Endodermal cell (in vitro differentiated cells): ENCODE data around the gene RFC3. TPM values are rescaled to one million over a fixed set of nuclear protein-coding genes. Genes with fewer than 3 reads are reported as not detected.

ENCODE experiments used
- DNase-seq: peaks from one replicate; pipeline ENCODE4 v3.0.0-alpha.2; 2017
- H3K27ac ChIP-seq: 2 replicates; pipeline ENCODE4 v1.5.1; 2013; ENCODE audit warnings: mild to moderate bottlenecking, low read depth, low read length, moderate library complexity
- H3K27me3 ChIP-seq: 2 replicates; pipeline ENCODE4 v1.6.1; 2013; ENCODE audit warnings: mild to moderate bottlenecking, low read length, moderate library complexity; ENCODE audit not compliant: insufficient read depth, control insufficient read depth, poor library complexity, severe bottlenecking
- H3K36me3 ChIP-seq: 2 replicates; pipeline ENCODE4 v1.7.0; 2013; ENCODE audit warnings: mild to moderate bottlenecking, low read length, moderate library complexity; ENCODE audit not compliant: control insufficient read depth, insufficient read depth
- H3K4me1 ChIP-seq: one replicate; pipeline ENCODE4 v1.7.0; 2013; ENCODE audit warnings: low read length; ENCODE audit not compliant: control insufficient read depth, insufficient read depth
- H3K4me3 ChIP-seq: 2 replicates; pipeline ENCODE4 v1.5.1; 2013; ENCODE audit warnings: mild to moderate bottlenecking, low read length, moderate library complexity
- H3K9ac ChIP-seq: 2 replicates; pipeline ENCODE4 v1.6.1; 2013; ENCODE audit warnings: mild to moderate bottlenecking, low read length, moderate library complexity; ENCODE audit not compliant: poor library complexity, severe bottlenecking; ENCODE audit errors: extremely low read depth
- H3K9me3 ChIP-seq: 2 replicates; pipeline ENCODE4 v1.6.1; 2013; ENCODE audit warnings: mild to moderate bottlenecking, low read length, moderate library complexity; ENCODE audit not compliant: control insufficient read depth
- H3K27ac Mint-ChIP-seq: 2 replicates; pipeline ENCODE4 v1.8.0; 2020; ENCODE audit warnings: mixed read lengths
- H3K27me3 Mint-ChIP-seq: 2 replicates; pipeline ENCODE4 v1.8.0; 2021; ENCODE audit warnings: mild to moderate bottlenecking, mixed read lengths; ENCODE audit not compliant: insufficient read depth
- H3K36me3 Mint-ChIP-seq: 2 replicates; pipeline ENCODE4 v1.8.0; 2020; ENCODE audit warnings: low read depth, mixed read lengths
- H3K4me1 Mint-ChIP-seq: 2 replicates; pipeline ENCODE4 v1.8.0; 2020; ENCODE audit warnings: mixed read lengths
- H3K4me3 Mint-ChIP-seq: 2 replicates; pipeline ENCODE4 v1.8.0; 2020; ENCODE audit warnings: mild to moderate bottlenecking, moderate library complexity, mixed read lengths
- H3K9me3 Mint-ChIP-seq: 2 replicates; pipeline ENCODE4 v1.8.0; 2020; ENCODE audit warnings: mild to moderate bottlenecking, mixed read lengths
- WGBS, 2 experiments: methylation state at CpG; one replicate each; pipeline versions ENCODE4 v1.1.5 to v1.1.7; 2013; ENCODE audit warnings: missing lambda C conversion rate in 2 of 2, mixed read lengths in 1 of 2; ENCODE audit not compliant: insufficient coverage in 1 of 2, insufficient read length in 1 of 2; 5-methylcytosine and 5-hydroxymethylcytosine counted together
- total RNA-seq, 2 donors: library from RNA; stranded (reverse); fragmentation: NEBNext Ultra II Directional in 1 of 2; extraction: Animal tissue kit (Norgen Biotek cat#: 25700) in 1 of 2; gene quantifications; 2 replicates in 1 of 2; 3 replicates in 1 of 2; pipeline ENCODE4 v1.2.1, GENCODE V29; 2021
- TF ChIP-seq, protein P1 (sequence below): fragments of 200-600 bp; sonication (generic); conservative IDR thresholded peaks from 2 replicates; pipeline ENCODE4 v1.5.0; 2021; ENCODE audit warnings: antibody characterized with exemption, mild to moderate bottlenecking

Gene RFC3
- total RNA-seq, 2 donors from 2014 or later = 29.8 to 34.2 TPM

DNA sequence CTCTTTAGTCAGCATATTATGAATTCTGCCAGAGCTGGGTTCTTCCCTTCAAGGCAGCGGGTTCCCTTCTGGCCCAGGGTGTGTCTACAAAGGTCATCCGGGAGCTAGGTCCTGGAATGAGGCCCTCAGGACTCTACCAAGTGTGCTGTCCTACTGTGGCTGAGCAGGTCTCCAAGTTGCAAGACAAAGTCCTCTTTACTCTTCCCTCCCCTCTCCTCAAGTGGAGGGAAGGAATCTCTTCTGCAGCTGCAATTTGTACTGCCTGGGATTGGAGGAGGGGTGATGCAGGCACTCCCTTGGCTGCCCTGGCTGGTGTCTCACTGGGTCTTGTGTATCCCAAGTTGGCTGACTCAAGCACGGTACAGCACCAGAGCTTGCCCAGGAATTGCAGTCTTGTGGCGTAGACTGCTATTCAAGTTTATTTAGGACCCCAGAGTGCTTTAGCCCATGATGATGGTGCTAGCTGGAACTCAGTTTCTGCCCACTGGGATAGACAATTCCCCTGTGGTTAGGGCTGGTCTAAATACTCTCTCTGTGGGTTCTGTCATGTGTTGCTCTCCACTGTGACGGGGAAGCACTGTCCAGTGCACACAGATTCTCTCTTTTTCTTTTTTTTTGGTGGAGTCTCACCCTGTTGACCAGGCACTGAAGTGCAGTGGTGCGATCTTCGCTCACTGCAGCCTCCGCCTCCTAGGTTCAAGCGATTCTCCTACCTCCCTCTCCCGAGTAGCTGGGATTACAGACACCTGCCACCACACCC lies 28.5 kb downstream of the RFC3 start:
- no peaks in the 10 kb centered on the region for H3K4me1 ChIP-seq
- H3K9me3 ChIP-seq = no peaks in the 10 kb centered on the region
- Mint-ChIP-seq H3K36me3 (peaks cover 14% of the 10 kb centered on the region), H3K4me3 (no peak overlapping the region), H3K27me3 (no peaks in the 10 kb centered on the region), H3K27ac (no peak overlapping the region), H3K9me3 (no peaks in the 10 kb centered on the region), H3K4me1 (peaks cover 2% of the 10 kb centered on the region)
- H3K4me3 ChIP-seq = no peak overlapping the region
- DNase-seq = no peak
- H3K9ac ChIP-seq = no peak overlapping the region
- TF ChIP-seq, protein P1, sequence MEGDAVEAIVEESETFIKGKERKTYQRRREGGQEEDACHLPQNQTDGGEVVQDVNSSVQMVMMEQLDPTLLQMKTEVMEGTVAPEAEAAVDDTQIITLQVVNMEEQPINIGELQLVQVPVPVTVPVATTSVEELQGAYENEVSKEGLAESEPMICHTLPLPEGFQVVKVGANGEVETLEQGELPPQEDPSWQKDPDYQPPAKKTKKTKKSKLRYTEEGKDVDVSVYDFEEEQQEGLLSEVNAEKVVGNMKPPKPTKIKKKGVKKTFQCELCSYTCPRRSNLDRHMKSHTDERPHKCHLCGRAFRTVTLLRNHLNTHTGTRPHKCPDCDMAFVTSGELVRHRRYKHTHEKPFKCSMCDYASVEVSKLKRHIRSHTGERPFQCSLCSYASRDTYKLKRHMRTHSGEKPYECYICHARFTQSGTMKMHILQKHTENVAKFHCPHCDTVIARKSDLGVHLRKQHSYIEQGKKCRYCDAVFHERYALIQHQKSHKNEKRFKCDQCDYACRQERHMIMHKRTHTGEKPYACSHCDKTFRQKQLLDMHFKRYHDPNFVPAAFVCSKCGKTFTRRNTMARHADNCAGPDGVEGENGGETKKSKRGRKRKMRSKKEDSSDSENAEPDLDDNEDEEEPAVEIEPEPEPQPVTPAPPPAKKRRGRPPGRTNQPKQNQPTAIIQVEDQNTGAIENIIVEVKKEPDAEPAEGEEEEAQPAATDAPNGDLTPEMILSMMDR = no peak
- peaks cover 36% of the 10 kb centered on the region for H3K36me3 ChIP-seq
- no peak overlapping the region for H3K27ac ChIP-seq
- no peaks in the 10 kb centered on the region for H3K27me3 ChIP-seq
- WGBS, 2 experiments = 97 to 98% methylated on average over 10 of the region's 10 CpGs

DNA sequence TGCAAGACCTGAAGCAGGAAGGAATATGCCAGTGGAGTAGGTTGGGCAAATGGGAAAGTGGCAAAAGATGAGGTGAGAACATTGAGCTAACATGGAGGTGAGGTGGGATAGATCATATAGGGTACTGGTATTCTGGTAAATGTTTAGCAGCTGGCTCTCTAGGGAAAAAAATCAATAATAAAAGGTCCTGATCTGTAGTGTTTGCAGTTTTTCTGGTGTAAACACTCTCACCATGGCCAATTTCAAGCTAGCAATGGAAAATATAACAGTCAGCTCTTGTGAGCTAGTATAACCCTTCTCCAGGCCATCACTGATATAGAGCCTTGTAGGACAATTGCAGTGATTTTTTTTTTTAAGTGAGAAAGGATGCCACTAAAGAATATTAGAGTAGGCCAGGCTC lies 31.3 kb downstream of the RFC3 start:
- Mint-ChIP-seq H3K27me3 (no peaks in the 10 kb centered on the region), H3K4me1 (peaks cover 2% of the 10 kb centered on the region), H3K36me3 (peaks cover 9% of the 10 kb centered on the region), H3K27ac (no peak overlapping the region), H3K9me3 (no peaks in the 10 kb centered on the region), H3K4me3 (no peak overlapping the region)
- Histone ChIP-seq H3K36me3 (peaks cover 24% of the 10 kb centered on the region), H3K4me1 (no peaks in the 10 kb centered on the region), H3K9me3 (no peaks in the 10 kb centered on the region), H3K27ac (no peak overlapping the region), H3K4me3 (no peak overlapping the region), H3K9ac (no peak overlapping the region), H3K27me3 (no peaks in the 10 kb centered on the region)
- TF ChIP-seq, protein P1 = no peak
- no peak for DNase-seq

DNA sequence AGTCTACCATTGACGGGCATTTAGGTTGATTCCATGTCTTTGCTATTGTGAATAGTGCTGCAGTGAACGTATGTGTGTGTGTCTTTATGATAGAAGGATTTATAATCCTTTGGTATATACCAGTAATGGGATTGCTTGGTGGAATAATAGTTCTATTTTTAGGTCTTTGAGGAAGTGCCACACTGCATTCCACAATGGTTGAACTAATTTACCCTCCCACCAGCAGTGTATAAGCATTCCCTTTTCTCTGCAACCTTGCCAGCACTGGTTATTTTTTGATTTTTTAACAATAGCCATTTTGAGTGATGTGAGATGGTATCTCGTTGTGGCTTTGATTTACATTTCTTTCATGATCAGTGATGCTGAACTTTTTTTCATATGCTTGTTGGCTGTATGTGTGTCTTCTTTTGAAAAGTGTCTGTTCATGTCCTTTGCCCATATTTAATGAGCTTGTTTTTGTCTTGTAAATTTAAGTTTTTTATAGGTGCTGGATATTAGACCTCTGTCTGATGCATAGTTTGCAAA lies 37.5 kb downstream of the RFC3 start:
- Mint-ChIP-seq H3K27ac (no peak overlapping the region), H3K4me3 (no peak overlapping the region), H3K4me1 (no peaks in the 10 kb centered on the region), H3K27me3 (no peaks in the 10 kb centered on the region), H3K9me3 (no peaks in the 10 kb centered on the region), H3K36me3 (no peaks in the 10 kb centered on the region)
- H3K27me3 ChIP-seq = no peaks in the 10 kb centered on the region
- H3K4me1 ChIP-seq = no peaks in the 10 kb centered on the region
- TF ChIP-seq, protein P1 = no peak
- no peak overlapping the region for H3K27ac ChIP-seq
- no peak for DNase-seq
- no peaks in the 10 kb centered on the region for H3K9me3 ChIP-seq
- H3K4me3 ChIP-seq = no peak overlapping the region
- H3K9ac ChIP-seq = no peak overlapping the region
- peaks cover 5% of the 10 kb centered on the region for H3K36me3 ChIP-seq
- 96 to 97% methylated on average over 3 of the region's 3 CpGs for WGBS, 2 experiments
